K562 (cell line): ENCODE results near the gene SLC2A9. TPM values are rescaled to one million over a fixed set of nuclear protein-coding genes. Genes with fewer than 3 reads are reported as not detected.

Experiments
- ATAC-seq: fragments of 200-7000 bp; cut with Tn5 transposase; 3 replicates; pipeline ENCODE4 v1.9.1; 2020; ENCODE audit warnings: moderate library complexity
- BruUV-seq: library from RNA; stranded (reverse); fragments of 400-500 nt; replicated peaks from 2 replicates; lab custom pipeline; 2021; lab: Mats Ljungman, UMichigan
- CTCF ChIA-PET: fragments of 300-600 bp; formaldehyde crosslinking; extraction: SDS; loops from one replicate; lab custom pipeline; 2021; ENCODE audit warnings: low intra/inter-chr PET ratio; lab: Yijun Ruan, JAX
- POLR2A ChIA-PET: fragments of 300-600, 350-650 bp; sonication (Branson Sonifier 250); formaldehyde crosslinking; extraction: SDS; loops from one replicate; lab custom pipeline; 2021; ENCODE audit warnings: antibody characterized with exemption, inconsistent platforms; lab: Yijun Ruan, JAX
- DNase-seq, 4 experiments: peaks; one replicate each; pipeline versions ENCODE4 v3.0.0 to v3.0.0-alpha.2; 2011 to 2018; ENCODE audit warnings: low spot score in 3 of 4, mixed read lengths in 3 of 4; ENCODE audit errors: extremely low read depth in 1 of 4
- FAIRE-seq: peaks from 2 replicates; lab custom pipeline; 2011; peaks lifted over from hg19 to GRCh38; lab: Jason Lieb, UNC
- H2AFZ ChIP-seq: 2 replicates; pipeline ENCODE4 v1.6.0; 2011; ENCODE audit warnings: low read depth, low read length, control low read depth, inconsistent platforms
- H3K27ac ChIP-seq: fragments of 200-600 bp; 3 replicates; pipeline ENCODE4 v1.8.0; 2011; ENCODE audit warnings: low read depth, mild to moderate bottlenecking, control low read depth, inconsistent platforms, low read length, moderate library complexity, mixed read lengths; ENCODE audit errors: extremely low read depth
- H3K27me3 ChIP-seq, 2 experiments: fragments of 300-600 bp in 1 of 2; 2 replicates in 1 of 2; 3 replicates in 1 of 2; pipeline versions ENCODE4 v1.6.0 to v1.8.0; 2011; ENCODE audit warnings: inconsistent platforms in 2 of 2, low read length in 2 of 2, mild to moderate bottlenecking in 1 of 2, mixed read lengths in 1 of 2, moderate library complexity in 1 of 2; ENCODE audit not compliant: control insufficient read depth in 2 of 2, insufficient read depth in 2 of 2
- H3K36me3 ChIP-seq: fragments of 300-600 bp; 3 replicates; pipeline ENCODE4 v1.8.0; 2011; ENCODE audit warnings: mild to moderate bottlenecking, low read length, inconsistent platforms; ENCODE audit not compliant: control insufficient read depth, insufficient read depth
- H3K4me1 ChIP-seq, 2 experiments: fragments of 200-600 bp in 1 of 2; replicated peaks in 1 of 2; 2 replicates in 1 of 2; 3 replicates in 1 of 2; pipeline versions ENCODE4 v1.5.1 to v1.8.0; 2011; ENCODE audit warnings: inconsistent platforms in 2 of 2, low read length in 2 of 2, mild to moderate bottlenecking in 1 of 2, mixed read lengths in 1 of 2, moderate library complexity in 1 of 2; ENCODE audit not compliant: control insufficient read depth in 2 of 2, insufficient read depth in 2 of 2
- H3K4me2 ChIP-seq: 2 replicates; pipeline ENCODE4 v1.6.1; 2011; ENCODE audit warnings: low read length, control low read depth, inconsistent platforms, mixed read lengths; ENCODE audit not compliant: insufficient read depth
- H3K4me3 ChIP-seq: fragments of 200-600 bp; sonication (generic), shearing (Covaris generic); 2 replicates; pipeline ENCODE4 v1.5.1; 2016; ENCODE audit warnings: control low read depth, inconsistent platforms
- H3K79me2 ChIP-seq: fragments of 200-600 bp; 3 replicates; pipeline ENCODE4 v1.8.0; 2011; ENCODE audit warnings: low read length, inconsistent platforms; ENCODE audit not compliant: control insufficient read depth, insufficient read depth
- H3K9ac ChIP-seq, 2 experiments: 2 replicates each; pipeline versions ENCODE4 v1.6.0 to v1.6.1; 2011; ENCODE audit warnings: low read depth in 2 of 2, low read length in 2 of 2, control low read depth in 1 of 2, inconsistent platforms in 1 of 2, mild to moderate bottlenecking in 1 of 2, mixed read lengths in 1 of 2; ENCODE audit not compliant: insufficient read depth in 1 of 2
- H3K9me1 ChIP-seq: one replicate; pipeline ENCODE4 v1.6.0; 2011; ENCODE audit warnings: inconsistent platforms, mild to moderate bottlenecking, low read length, moderate library complexity; ENCODE audit not compliant: control insufficient read depth, insufficient read depth
- H3K9me3 ChIP-seq: replicated peaks from 2 replicates; pipeline ENCODE4 v1.5.1; 2011; ENCODE audit warnings: low read depth, low read length, inconsistent platforms; ENCODE audit not compliant: control insufficient read depth, insufficient read depth
- H4K20me1 ChIP-seq: replicated peaks from 2 replicates; pipeline ENCODE4 v1.6.1; 2011; ENCODE audit warnings: low read length, inconsistent platforms, mixed read lengths; ENCODE audit not compliant: control insufficient read depth, insufficient read depth
- BRF1 ChIP-seq: IDR thresholded peaks from 3 replicates; pipeline ENCODE4 v1.6.1; 2011; ENCODE audit warnings: borderline replicate concordance, mild to moderate bottlenecking; ENCODE audit not compliant: insufficient read length; ENCODE audit errors: extremely low read depth
- ETV6 ChIP-seq, 3 experiments: fragments of 150-350 bp in 1 of 3; sonication (generic) in 1 of 3; formaldehyde crosslinking in 1 of 3; IDR thresholded peaks; 2 replicates each; pipeline versions ENCODE4 v1.6.1 to v1.8.0; 2014 to 2022; ENCODE audit warnings: borderline replicate concordance in 2 of 3, low read depth in 2 of 3, antibody characterized with exemption in 1 of 3, low read length in 1 of 3, mild to moderate bottlenecking in 1 of 3, missing genetic modification reagents in 1 of 3
- JUNB ChIP-seq: fragments of 450-650 bp; formaldehyde crosslinking; conservative IDR thresholded peaks from 2 replicates; pipeline ENCODE4 v1.4.0; 2020; ENCODE audit warnings: mild to moderate bottlenecking
- TGIF2 ChIP-seq: sonication (generic); formaldehyde crosslinking; IDR thresholded peaks from 2 replicates; pipeline ENCODE4 v1.8.1; 2022; ENCODE audit warnings: mild to moderate bottlenecking, missing genetic modification reagents, moderate library complexity
- ZFP91 ChIP-seq: sonication (generic); formaldehyde crosslinking; IDR thresholded peaks from 2 replicates; pipeline ENCODE4 v1.8.0; 2022; ENCODE audit warnings: mild to moderate bottlenecking, missing genetic modification reagents
- WGBS: fragments of 100-300 bp; shearing (Covaris generic); methylation state at CpG from one replicate; pipeline ENCODE4 v1.1.6; 2016; ENCODE audit warnings: low coverage, mixed read lengths; ENCODE audit not compliant: insufficient coverage; ENCODE audit errors: missing lambda C conversion rate; 5-methylcytosine and 5-hydroxymethylcytosine counted together
- in situ Hi-C: fragments of 300-500 bp; cut with MboI; formaldehyde crosslinking; loops from 4 replicates; pipeline ENCODE4 v1.15.0; 2018; ENCODE audit warnings: inconsistent platforms, mixed read lengths
- intact Hi-C: fragments of 100-400 bp; cut with micrococcal nuclease; formaldehyde crosslinking; loops from 2 replicates; pipeline ENCODE4 v1.14.2; 2022
- polyA plus RNA-seq, 8 experiments: library from polyadenylated mRNA; depleted of rRNA in 4 of 8; stranded (reverse) in 5 of 8; unstranded in 3 of 8; fragments of >200 nt; fragmentation: Nextera tagmentation in 2 of 8; fragmentation: Illumina TruSeq in 1 of 8; extraction: Ambion mirVana in 2 of 8; extraction: Trizol in 1 of 8; gene quantifications; 2 replicates each; pipeline versions ENCODE4 v1.2.1 to v1.2.3, GENCODE V29; 2011 to 2014; ENCODE audit warnings: inconsistent platforms in 1 of 8, missing spikeins in 1 of 8
- total RNA-seq, 7 experiments: library from RNA; depleted of rRNA in 6 of 7; stranded (reverse); fragments of >200 nt in 6 of 7; fragmentation: Illumina TruSeq in 2 of 7; extraction: Trizol in 2 of 7; gene quantifications; 2 replicates each; pipeline versions ENCODE4 v1.2.1 to v1.2.3, GENCODE V29; 2011 to 2021; ENCODE audit warnings: low replicate concordance in 1 of 7
- TF ChIP-seq, protein P1 (sequence below): fragments of 450-650 bp; IDR thresholded peaks from 2 replicates; pipeline ENCODE4 v1.6.1; 2016; ENCODE audit warnings: mild to moderate bottlenecking
- TF ChIP-seq, protein P2 (sequence below): sonication (generic); formaldehyde crosslinking; IDR thresholded peaks from 2 replicates; pipeline ENCODE4 v1.8.0; 2023; ENCODE audit warnings: missing genetic modification reagents, mild to moderate bottlenecking, borderline replicate concordance

The SLC2A9 gene
- total and polyA plus RNA-seq, 9 of the 15 experiments (the other 6 are each of a cell fraction or from before 2014, with no cell fraction given) = 0.15 to 1.9 (median 0.76) TPM

DNA sequence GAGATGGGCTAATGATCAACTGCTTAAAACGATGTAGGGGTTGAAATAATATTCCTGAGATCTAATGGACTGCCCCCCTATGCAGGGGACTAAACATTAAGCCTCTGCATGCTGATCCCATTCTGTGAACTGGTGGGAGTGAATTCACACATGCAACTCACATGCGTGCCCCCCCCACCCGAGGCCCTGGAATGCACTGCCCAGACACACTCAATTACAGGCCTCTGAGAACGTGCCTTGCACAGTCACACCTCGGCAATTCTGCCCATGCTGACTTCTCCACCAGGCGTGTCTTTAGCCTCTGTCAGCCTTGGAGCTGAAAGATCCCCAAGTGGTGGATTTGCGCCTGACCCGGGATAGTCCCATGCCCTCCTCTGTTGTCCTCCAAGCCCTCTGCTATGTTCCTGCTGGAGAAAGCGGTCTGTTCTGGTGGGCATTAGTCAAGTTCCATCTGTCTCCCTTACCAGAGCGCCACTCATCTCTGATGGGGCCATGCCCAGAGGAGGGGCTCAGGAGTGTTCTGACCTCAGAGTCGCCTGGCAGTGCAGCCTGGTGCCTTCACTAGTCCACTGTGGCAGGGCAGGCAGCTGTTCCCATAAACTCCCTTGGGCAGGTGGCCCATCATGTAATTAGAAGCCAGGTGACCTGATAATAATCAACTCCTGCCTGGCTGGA is 153.4 kb downstream of the SLC2A9 start (continued):
- TF ChIP-seq ZFP91 (CRISPR knock-in tag) (no peak), JUNB (CRISPR knock-in tag) (no peak), ETV6 (IDR thresholded peaks at IDR 0.05; ENCODE audit: borderline replicate concordance in 1 of 2, low read depth in 2 of 2, low read length in 1 of 2) (no peak), ETV6 (CRISPR knock-in tag; IDR thresholded peaks at IDR 0.05; ENCODE audit: borderline replicate concordance) (no peak)
- TF ChIP-seq, protein P1, sequence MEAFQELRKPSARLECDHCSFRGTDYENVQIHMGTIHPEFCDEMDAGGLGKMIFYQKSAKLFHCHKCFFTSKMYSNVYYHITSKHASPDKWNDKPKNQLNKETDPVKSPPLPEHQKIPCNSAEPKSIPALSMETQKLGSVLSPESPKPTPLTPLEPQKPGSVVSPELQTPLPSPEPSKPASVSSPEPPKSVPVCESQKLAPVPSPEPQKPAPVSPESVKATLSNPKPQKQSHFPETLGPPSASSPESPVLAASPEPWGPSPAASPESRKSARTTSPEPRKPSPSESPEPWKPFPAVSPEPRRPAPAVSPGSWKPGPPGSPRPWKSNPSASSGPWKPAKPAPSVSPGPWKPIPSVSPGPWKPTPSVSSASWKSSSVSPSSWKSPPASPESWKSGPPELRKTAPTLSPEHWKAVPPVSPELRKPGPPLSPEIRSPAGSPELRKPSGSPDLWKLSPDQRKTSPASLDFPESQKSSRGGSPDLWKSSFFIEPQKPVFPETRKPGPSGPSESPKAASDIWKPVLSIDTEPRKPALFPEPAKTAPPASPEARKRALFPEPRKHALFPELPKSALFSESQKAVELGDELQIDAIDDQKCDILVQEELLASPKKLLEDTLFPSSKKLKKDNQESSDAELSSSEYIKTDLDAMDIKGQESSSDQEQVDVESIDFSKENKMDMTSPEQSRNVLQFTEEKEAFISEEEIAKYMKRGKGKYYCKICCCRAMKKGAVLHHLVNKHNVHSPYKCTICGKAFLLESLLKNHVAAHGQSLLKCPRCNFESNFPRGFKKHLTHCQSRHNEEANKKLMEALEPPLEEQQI = no peak

- 1% methylated on average over 5 of the region's 5 CpGs for WGBS
- Histone ChIP-seq H3K27ac (no peak overlapping the region), H4K20me1 (no peaks in the 10 kb centered on the region), H3K36me3 (no peaks in the 10 kb centered on the region), H3K4me2 (no peak overlapping the region), H3K9me1 (no peaks in the 10 kb centered on the region), H3K9ac (no peak overlapping the region), H3K79me2 (no peaks in the 10 kb centered on the region), H3K4me3 (no peak overlapping the region), H2AFZ (no peak overlapping the region), H3K27me3 (peaks cover 0 to 19% of the 10 kb centered on the region in 2 experiments; a peak in 1 of 5 replicates), H3K9me3 (no peaks in the 10 kb centered on the region), H3K4me1 (no peaks in the 10 kb centered on the region)
- ATAC-seq = no peak
- ChIA-PET CTCF (no interaction called here), POLR2A (interaction anchor here (0.8 kb wide), 1 partner anchor 8 kb away, joined by 6 read pairs; no protein-coding TSS in a partner anchor)
- no peak for DNase-seq
- no peak for FAIRE-seq
- no TSS peak for BruUV-seq
- intact Hi-C loops (no loop called here), in situ Hi-C loops (no loop called here)
- no peak for TF ChIP-seq TGIF2 (CRISPR knock-in tag)
- no peak for TF ChIP-seq BRF1
- TF ChIP-seq, protein P2, sequence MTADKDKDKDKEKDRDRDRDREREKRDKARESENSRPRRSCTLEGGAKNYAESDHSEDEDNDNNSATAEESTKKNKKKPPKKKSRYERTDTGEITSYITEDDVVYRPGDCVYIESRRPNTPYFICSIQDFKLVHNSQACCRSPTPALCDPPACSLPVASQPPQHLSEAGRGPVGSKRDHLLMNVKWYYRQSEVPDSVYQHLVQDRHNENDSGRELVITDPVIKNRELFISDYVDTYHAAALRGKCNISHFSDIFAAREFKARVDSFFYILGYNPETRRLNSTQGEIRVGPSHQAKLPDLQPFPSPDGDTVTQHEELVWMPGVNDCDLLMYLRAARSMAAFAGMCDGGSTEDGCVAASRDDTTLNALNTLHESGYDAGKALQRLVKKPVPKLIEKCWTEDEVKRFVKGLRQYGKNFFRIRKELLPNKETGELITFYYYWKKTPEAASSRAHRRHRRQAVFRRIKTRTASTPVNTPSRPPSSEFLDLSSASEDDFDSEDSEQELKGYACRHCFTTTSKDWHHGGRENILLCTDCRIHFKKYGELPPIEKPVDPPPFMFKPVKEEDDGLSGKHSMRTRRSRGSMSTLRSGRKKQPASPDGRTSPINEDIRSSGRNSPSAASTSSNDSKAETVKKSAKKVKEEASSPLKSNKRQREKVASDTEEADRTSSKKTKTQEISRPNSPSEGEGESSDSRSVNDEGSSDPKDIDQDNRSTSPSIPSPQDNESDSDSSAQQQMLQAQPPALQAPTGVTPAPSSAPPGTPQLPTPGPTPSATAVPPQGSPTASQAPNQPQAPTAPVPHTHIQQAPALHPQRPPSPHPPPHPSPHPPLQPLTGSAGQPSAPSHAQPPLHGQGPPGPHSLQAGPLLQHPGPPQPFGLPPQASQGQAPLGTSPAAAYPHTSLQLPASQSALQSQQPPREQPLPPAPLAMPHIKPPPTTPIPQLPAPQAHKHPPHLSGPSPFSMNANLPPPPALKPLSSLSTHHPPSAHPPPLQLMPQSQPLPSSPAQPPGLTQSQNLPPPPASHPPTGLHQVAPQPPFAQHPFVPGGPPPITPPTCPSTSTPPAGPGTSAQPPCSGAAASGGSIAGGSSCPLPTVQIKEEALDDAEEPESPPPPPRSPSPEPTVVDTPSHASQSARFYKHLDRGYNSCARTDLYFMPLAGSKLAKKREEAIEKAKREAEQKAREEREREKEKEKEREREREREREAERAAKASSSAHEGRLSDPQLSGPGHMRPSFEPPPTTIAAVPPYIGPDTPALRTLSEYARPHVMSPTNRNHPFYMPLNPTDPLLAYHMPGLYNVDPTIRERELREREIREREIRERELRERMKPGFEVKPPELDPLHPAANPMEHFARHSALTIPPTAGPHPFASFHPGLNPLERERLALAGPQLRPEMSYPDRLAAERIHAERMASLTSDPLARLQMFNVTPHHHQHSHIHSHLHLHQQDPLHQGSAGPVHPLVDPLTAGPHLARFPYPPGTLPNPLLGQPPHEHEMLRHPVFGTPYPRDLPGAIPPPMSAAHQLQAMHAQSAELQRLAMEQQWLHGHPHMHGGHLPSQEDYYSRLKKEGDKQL = no peak
Observed at GRCh38 chr4:9866931-9867330, 154.4 kb downstream of the SLC2A9 start.
